Lower leg skin (tissue), 3 donors: Measurements from ENCODE around the gene BRD7.

Experiments
- CTCF ChIP-seq, 3 donors: fragments of 450-650 bp; IDR thresholded peaks; one replicate each; pipeline ENCODE4 v1.5.1; 2016; ENCODE audit warnings: antibody characterized with exemption in 3 of 3, mild to moderate bottlenecking in 3 of 3, moderate library complexity in 2 of 3
- POLR2A ChIP-seq, 2 donors: fragments of 450-650 bp; IDR thresholded peaks; one replicate each; pipeline ENCODE4 v1.6.1; 2016 to 2017; ENCODE audit warnings: antibody characterized with exemption in 2 of 2, mild to moderate bottlenecking in 1 of 2, moderate library complexity in 1 of 2

DNA sequence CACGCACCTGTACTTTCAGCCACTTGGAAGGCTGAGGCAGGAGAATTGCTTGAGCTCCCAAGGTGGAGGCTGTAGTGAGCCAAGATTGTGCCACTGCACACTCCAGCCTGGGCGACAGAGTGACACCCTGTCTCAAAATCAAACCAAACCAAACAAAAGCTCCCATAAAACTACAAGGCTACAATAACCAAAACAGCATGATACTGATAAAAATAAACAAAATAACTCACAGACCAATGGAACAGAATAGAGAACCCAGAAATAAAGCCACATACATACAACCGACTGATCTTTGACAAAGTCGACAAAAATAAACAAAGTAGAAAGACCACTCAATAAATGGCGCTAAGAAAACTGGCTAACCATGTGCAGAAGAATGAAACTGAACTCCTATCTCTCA lies 37.2 kb downstream of the BRD7 start:
- TF ChIP-seq CTCF (IDR thresholded peaks at IDR 0.05): no peak
- no peak for TF ChIP-seq POLR2A (IDR thresholded peaks at IDR 0.05)
